ENCODE results near the gene STIM1. TPM values are rescaled to one million over a fixed set of nuclear protein-coding genes. Genes with fewer than 3 reads are reported as not detected.

STIM1 gene
- total RNA-seq, 1 experiment from 2014 or later = 28.3 TPM

GRCh38 chr11:3840870-3841425 lies 14.5 kb upstream of the STIM1 start, which contains the start of gene RHOG:
Gene RHOG (minus strand): TSS chr11:3840959. CDS start chr11:3828138, 12,821 bp downstream.
- peak within 1 kb of the TSS; percentile 79 for H2AFZ ChIP-seq
- no peaks in the 10 kb centered on the region; the same call in 1 of the 2 replicates for H3F3A ChIP-seq (ENCODE audit: insufficient read depth, low read depth)
- no peaks in the 10 kb centered on the region for H4K20me1 ChIP-seq (ENCODE audit: insufficient read depth)
- intact Hi-C loops (cut with micrococcal nuclease; ENCODE audit: unreplicated experiment) = loop anchor here (1.0 to 2.0 kb wide), 2 partner anchors 25 to 32 kb away; partner anchors contain the start of gene PGAP2
- no peak for TF ChIP-seq CTCF (conservative IDR thresholded peaks at IDR 0.05)
- TF ChIP-seq EZH2 (IDR thresholded peaks at IDR 0.05; ENCODE audit: low read depth) = no peak
- DNase-seq = peak; percentile 63 to 70
- ChIA-PET POLR2A (ENCODE audit: unreplicated experiment) (interaction anchor here (0.6 to 0.7 kb wide), 2 partner anchors 184 to 198 kb away, joined by 4 to 10 read pairs; no protein-coding TSS in a partner anchor), CTCF (interaction anchor here (0.8 to 2.1 kb wide), 4 partner anchors 13 to 232 kb away, joined by 3 to 7 read pairs (median 4); partner anchors contain the start of gene STIM1)
- H3K27me3 ChIP-seq (ENCODE audit: insufficient read depth, low read depth) = no peaks in the 10 kb centered on the region
- H3K9me2 ChIP-seq (ENCODE audit: insufficient read depth) = no peaks in the 10 kb centered on the region
- peak within 1 kb of the TSS; percentile 43 for H3K27ac ChIP-seq
- H3K4me3 ChIP-seq = peak within 1 kb of the TSS; percentile 68
- peak within 1 kb of the TSS; percentile 87 for H3K4me2 ChIP-seq
- H3K36me3 ChIP-seq (ENCODE audit: low read depth) = no peaks in the 10 kb centered on the region
- no peaks in the 10 kb centered on the region for H3K9me3 ChIP-seq (ENCODE audit: insufficient read depth, low read depth)
- H3K79me2 ChIP-seq (ENCODE audit: low read depth) = peaks cover 25% of the 10 kb centered on the region
- H3K4me1 ChIP-seq (replicated peaks; ENCODE audit: insufficient read depth) = peaks cover 10% of the 10 kb centered on the region
- BruUV-seq (replicated peaks) = no TSS peak

- TF ChIP-seq EZH2 (IDR thresholded peaks at IDR 0.05; ENCODE audit: low read depth) (no peak), CTCF (conservative IDR thresholded peaks at IDR 0.05) (peak; percentile 70)
- Histone ChIP-seq H2AFZ (peak overlapping the region; percentile 79), H3K9me3 (ENCODE audit: insufficient read depth, low read depth) (no peaks in the 10 kb centered on the region), H4K20me1 (ENCODE audit: insufficient read depth) (no peaks in the 10 kb centered on the region), H3K9me2 (ENCODE audit: insufficient read depth) (no peaks in the 10 kb centered on the region), H3K36me3 (ENCODE audit: low read depth) (no peaks in the 10 kb centered on the region), H3K4me3 (peak overlapping the region; percentile 68), H3K27me3 (ENCODE audit: insufficient read depth, low read depth) (no peaks in the 10 kb centered on the region), H3K4me2 (peak overlapping the region; percentile 82), H3K79me2 (ENCODE audit: low read depth) (peaks cover 25% of the 10 kb centered on the region), H3F3A (ENCODE audit: insufficient read depth, low read depth) (no peaks in the 10 kb centered on the region; the same call in 1 of the 2 replicates), H3K4me1 (replicated peaks; ENCODE audit: insufficient read depth) (peaks cover 10% of the 10 kb centered on the region), H3K27ac (peak overlapping the region; percentile 39)
- intact Hi-C loops (cut with micrococcal nuclease; ENCODE audit: unreplicated experiment) = loop anchor here (1.0 to 2.0 kb wide), 2 partner anchors 25 to 33 kb away; partner anchors contain the start of gene PGAP2
- POLR2A ChIA-PET (ENCODE audit: unreplicated experiment) = interaction anchor here (0.6 kb wide), 3 partner anchors 43 to 254 kb away, joined by 4 to 5 read pairs (median 4); no protein-coding TSS in a partner anchor
- CTCF ChIA-PET = interaction anchor here (0.8 to 2.1 kb wide), 4 partner anchors 12 to 231 kb away, joined by 3 to 7 read pairs (median 4); partner anchors contain the start of gene STIM1
- BruUV-seq (replicated peaks) = TSS peak; percentile 84
- peak; percentile 64 to 76 for DNase-seq
Observed at GRCh38 chr11:3841426-3842350, 13.8 kb upstream of the STIM1 start.

- Histone ChIP-seq H2AFZ (no peak overlapping the region), H3K4me3 (no peak overlapping the region), H3F3A (ENCODE audit: insufficient read depth, low read depth) (no peaks in the 10 kb centered on the region; the same call in 1 of the 2 replicates), H3K27ac (no peak overlapping the region), H3K27me3 (ENCODE audit: insufficient read depth, low read depth) (no peaks in the 10 kb centered on the region), H3K4me2 (no peak overlapping the region), H3K4me1 (replicated peaks; ENCODE audit: insufficient read depth) (peaks cover 10% of the 10 kb centered on the region), H4K20me1 (ENCODE audit: insufficient read depth) (no peaks in the 10 kb centered on the region), H3K9me3 (ENCODE audit: insufficient read depth, low read depth) (no peaks in the 10 kb centered on the region), H3K79me2 (ENCODE audit: low read depth) (peaks cover 16% of the 10 kb centered on the region), H3K36me3 (ENCODE audit: low read depth) (no peaks in the 10 kb centered on the region), H3K9me2 (ENCODE audit: insufficient read depth) (no peaks in the 10 kb centered on the region)
- ChIA-PET CTCF (interaction anchor here (0.7 kb wide), 1 partner anchor 30 kb away, joined by 3 read pairs; no protein-coding TSS in a partner anchor), POLR2A (ENCODE audit: unreplicated experiment) (no interaction called here)
- DNase-seq = no peak
- no TSS peak for BruUV-seq (replicated peaks)
- intact Hi-C loops (cut with micrococcal nuclease; ENCODE audit: unreplicated experiment) = no loop called here
- TF ChIP-seq CTCF (conservative IDR thresholded peaks at IDR 0.05) (no peak), EZH2 (IDR thresholded peaks at IDR 0.05; ENCODE audit: low read depth) (no peak)
Observed at GRCh38 chr11:3843326-3843725, 12.1 kb upstream of the STIM1 start.
